ENCODE data around the gene IPCEF1.
A peak's percentile ranks its signal among the peaks of the same experiment; 100 is the strongest.

Gene IPCEF1

DNA sequence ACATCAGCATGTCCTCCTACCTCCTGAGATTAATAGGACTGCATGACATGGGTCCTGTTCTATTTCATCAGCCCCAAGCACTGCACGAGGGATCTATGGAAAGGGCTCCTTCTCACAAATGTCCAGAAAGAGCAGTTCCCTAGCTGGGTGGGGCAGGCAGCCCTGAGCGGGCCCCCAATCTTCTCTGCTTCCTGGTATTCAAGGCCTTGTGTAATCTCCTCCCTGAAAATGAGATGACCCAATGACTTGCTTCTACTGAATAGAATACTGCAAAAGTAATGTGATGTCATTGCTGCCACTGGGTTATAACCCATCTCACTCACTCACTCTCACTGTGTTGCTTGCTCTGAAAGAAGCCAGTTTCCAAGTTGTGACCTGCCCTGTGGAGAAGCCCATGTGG lies 191.1 kb downstream of the IPCEF1 start:
- DNase-seq (ENCODE audit: low read depth in 2 of 2) = no peak

DNA sequence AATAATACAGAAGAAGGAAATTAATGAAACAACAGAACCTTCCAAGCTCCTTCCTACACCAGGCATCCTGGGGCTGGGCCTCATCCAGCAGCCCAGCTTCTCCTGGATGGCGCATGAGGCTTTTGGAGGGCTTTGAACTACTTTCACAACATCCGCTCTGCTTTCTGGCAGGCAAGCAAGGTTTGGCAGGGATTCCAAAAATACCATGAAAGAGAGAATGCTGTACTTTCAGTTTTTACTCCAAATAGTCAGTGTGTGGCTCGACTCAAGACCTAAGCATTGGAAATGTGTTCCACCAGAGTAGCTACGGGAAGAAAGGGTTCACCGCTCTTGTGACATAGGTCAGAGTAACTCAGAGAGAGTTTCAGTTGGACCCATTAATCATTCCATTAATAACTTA lies 192.2 kb downstream of the IPCEF1 start:
- no peak for DNase-seq (ENCODE audit: low read depth in 2 of 2)

DNA sequence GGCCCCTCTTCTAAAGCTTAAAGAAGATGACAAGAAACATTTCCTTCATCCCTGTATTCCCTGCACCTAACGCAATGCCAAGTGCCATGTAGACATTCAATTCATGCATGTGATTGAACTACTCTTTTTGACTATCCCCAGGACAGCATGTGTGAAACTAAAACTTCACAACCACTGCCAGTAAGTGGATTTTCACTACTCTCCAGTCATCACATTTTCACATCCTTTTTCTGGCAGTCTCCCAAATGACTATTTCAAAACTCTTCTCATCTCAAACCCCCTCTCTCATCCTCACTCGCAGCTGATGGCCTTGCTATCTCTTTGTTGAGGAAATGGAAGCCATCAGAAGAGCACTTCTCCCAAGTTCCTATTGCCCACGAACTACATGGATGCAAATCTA lies 194.9 kb downstream of the IPCEF1 start:
- no peak for DNase-seq (ENCODE audit: low read depth in 2 of 2)

DNA sequence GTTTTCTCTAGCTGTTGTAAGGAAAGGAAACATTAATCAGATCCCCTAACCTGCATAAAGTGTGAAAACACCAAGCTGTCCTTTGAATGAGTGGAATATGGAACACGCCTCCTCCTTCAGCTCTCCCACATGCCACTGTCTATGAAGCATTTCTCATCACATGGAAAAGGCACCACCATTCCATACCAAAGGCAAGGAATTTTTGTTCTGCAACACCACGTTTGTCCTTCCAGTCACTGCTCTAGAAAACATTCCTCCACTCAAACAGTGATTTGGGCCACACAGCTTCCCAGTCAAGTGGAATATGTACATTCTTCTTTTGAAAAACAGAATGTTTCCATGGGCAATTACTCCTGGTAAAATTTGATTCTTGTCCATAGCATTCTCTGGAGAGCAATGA lies 197.5 kb downstream of the IPCEF1 start:
- no peak for DNase-seq (ENCODE audit: low read depth in 2 of 2)

DNA sequence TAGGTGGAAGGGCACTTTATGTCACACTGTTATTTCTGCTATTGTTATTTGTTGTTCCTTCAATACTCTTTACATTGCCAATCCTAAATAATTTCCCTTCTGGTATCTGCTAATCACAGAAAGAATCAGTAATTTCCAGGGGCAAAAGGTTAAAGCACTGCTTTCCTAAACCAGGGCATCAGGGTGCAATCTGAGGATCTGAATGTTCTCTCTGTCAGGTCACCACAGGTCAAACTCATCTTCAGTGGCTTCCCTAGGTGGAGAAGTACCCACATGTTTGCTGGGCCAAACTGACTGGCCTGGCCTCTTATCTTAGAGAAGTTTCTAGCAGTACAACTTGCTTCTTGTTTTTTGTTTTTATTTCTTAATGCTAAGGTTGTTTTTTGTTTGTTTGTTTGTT lies 198.9 kb downstream of the IPCEF1 start:
- DNase-seq (ENCODE audit: low read depth in 2 of 2) = no peak

DNA sequence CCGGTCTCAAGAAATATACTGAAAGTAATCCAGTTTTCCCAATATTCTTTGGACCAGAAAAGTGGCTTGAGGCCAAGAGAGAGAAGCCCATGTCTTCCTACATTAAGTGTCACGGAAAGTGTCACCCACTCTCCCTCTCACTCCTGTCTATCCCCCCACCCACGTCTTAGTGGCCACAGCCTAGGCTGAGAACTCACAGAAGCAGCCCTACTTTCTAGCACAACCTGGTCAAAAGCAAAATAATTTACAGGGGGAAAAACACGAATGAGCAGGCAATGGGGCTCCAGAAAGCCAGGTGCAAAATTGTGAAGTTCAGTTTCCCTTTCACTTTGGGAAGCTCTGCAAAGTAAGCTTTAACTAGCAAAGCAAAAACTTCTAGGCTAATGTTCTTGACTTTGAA lies 199.5 kb downstream of the IPCEF1 start:
- no peak for DNase-seq (ENCODE audit: low read depth in 2 of 2)

DNA sequence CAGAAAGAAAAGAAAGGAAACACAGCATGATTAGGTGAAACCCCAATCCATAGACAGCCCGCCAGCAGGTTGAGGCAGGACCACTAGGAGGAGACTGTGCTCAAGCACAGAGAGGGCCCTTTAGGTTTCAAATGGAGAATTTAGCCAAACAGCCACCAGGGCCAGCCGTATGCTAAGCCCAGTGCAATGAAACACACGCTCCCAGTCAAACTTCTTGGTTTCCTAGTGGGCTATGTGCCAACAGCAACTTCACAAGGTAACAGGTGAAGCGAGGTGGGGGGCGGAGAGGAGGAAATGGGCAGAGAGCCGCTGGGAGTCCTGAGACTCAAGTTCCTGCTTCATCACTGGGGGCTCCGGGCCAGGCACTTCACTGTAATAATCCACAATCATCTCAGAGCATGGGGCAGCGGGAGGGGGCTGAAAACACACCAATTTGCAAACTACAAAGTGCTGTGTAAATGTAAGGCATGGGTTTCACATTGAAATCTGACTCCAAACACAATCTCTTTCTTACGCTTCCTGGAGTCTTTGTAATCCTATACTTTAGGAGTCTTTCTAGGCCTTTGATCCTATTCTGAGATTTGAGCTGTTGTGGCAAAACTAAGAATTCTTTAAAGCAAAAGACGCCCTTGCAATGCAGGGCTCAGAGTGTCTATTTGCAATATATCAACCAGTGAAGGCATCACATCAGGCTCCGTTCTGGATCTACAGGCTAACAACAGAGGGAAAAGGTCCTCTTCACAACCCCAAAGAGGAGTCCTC lies 200.3 kb downstream of the IPCEF1 start:
- peak; percentile 48 to 57 for DNase-seq (ENCODE audit: low read depth in 2 of 2)

DNA sequence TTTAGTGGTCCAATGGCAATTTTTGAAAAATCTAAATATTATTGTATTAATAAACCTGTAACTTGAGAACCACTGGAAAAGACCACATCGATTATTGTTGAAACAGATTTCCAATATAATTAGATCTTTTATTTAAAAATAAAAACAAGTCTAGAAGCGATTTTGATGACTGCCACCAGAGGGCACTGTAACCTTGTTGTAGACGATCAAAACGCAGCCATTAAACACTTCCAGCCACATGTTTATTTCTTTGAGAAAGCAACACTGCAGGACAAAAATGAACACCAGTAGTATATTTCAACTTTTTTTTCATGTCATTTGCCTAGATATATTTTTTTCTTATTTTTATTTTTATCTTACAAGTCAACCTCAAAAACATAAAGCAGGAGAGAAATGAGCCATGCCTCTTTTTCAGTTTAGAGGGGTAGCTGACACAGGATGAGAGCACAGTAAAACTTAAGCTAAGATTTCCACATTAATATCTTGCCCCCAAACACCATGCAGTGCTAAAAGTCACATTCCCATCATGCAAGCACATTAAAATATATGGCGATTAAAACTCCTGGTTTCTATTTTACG lies 202.1 kb downstream of the IPCEF1 start:
- DNase-seq (ENCODE audit: low read depth in 2 of 2) = peak; percentile 41 to 47

DNA sequence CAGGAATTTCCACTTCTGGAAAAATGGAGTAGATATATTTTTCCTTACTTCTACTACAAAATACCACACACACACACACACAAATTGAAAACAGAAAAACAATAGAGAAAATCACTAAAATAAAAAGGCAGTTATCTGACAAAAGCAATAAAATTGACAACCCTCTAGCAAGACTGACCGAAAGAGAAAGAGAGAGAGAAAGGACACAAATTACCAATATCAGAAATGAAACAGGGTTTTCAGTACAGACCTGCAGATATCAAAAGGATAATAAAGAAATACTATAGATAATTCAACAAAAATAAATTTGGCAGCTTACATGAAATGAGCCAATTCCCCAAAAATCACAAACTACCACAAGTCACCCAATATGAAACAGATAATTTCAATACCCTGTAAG lies 212.8 kb downstream of the IPCEF1 start:
- DNase-seq (ENCODE audit: low read depth in 2 of 2) = no peak

DNA sequence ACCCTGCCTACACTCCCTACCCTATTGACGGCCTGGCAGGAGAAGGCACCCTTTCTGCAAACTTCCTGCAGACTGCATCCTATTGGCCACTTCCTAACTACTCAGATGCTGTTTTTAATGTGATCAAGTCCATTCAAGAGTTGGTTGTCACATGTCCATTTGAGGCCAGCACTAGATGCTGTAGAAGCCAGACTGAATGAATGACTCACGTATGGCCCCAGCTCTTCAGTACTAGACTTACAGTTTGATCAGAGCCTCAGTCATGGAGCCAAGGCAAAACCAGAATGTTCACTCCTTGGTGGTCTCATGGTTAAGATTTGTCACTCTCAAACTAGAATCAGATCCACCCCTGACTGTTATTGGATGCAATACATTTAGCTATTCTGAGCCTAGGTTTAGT lies 215.9 kb downstream of the IPCEF1 start:
- DNase-seq (ENCODE audit: low read depth in 2 of 2) = no peak

DNA sequence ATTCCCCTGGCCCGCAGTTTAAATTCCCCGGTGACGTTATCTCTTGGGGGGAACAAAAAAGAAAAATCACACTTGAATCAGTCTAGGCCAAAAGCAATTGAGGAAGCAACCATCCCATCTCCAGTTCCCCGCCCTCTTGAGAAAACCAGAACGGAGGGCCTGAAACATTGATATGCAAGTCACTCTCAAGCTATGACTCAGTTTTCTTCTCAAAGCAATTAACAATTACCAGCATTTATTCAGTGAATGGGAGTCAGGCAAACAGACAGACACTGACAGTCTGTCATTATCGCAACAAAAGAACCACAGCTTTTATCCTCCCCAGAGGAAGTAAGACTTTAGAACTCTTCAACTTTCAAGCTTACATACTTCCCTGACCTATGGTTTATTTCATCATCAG lies 216.7 kb downstream of the IPCEF1 start:
- DNase-seq (ENCODE audit: low read depth in 2 of 2) = no peak

DNA sequence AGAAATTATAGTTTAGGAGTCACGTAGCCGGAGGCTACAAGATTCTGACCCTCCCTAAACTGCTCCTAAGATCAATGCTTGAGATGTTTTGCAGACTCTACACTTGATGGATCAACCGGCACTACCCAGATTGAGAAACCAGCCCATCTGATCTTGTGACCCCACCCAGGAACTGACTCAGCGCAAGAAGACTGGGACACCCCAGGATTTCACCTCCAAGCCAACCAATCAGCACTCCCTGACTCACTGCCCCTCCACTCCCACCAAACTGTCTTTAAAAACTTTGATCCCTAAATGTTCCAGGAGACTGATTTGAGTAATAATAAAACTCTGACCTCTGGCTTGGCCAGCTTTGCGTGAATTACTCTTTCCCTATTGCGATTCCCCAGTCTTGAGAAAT lies 217.8 kb downstream of the IPCEF1 start:
- DNase-seq (ENCODE audit: low read depth in 2 of 2) = no peak

DNA sequence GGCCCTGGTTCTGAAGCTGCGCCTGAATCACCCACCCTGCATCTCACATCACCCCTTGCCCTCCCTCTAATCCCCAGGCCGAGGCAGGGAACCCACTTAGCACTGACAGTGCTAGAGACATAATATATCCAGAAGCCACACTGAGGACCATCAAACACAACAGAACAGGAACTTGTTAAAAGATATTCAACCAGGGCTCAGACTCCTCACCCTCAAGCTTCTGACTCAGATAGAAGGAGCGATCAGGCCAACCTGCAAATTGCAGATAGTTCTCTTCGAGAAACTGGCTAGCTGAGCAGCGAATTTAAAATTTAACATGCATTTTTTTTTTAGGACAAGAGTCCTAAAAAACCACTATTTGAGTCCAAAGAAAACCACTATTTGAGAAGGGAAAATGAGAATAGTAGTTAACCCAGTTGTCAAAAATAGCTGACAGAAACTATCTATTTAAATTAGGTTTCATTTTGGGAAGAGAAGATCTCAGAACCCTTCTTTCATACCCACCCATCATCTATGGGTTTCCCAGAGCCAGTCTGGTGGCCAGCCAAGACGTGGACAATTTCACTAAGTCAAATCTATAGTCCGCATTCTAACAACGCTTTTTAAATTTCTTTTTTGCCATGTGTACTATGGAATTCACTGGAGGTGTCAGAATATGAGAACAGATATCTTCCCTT lies 222.0 kb downstream of the IPCEF1 start:
- DNase-seq (ENCODE audit: low read depth in 2 of 2) = no peak

DNA sequence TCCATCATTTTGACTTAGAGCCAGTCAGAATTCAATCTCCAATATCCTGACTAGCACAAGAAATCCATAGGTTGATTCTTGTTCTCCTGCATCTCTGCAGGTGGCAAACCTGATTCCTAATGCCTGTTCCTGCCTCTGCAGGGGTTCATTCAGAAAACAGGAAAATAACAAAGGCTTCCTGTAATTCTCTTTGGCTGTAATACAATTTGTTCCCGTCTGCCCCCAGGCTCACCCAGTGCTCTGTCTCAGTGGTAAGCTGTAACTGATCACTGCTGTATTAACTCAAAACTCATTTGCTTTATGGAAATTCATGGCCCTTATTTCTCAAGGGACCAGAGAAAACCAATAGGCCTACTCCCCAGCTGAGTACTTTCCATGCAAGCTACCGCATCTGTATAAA lies 228.9 kb downstream of the IPCEF1 start:
- no peak for DNase-seq (ENCODE audit: low read depth in 2 of 2)

DNA sequence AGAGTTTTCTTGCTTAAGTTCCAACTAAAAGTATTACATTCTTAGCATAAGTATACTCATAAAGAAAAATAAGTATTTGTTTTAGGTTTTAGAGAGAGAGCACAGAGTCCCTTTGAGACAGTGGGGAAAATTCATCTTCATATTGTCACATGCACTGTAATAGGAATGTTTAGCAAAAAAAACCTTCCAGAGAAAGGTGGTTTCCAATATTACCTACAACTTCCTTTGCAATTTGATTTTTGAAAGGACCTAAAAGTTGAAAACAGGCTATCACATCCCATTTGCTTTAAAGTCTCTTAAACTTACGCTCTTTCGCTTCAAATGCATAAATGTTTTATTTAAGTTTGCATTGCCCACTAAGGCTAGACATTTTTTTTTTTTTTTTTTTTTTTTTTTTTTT lies 231.2 kb downstream of the IPCEF1 start:
- no peak for DNase-seq (ENCODE audit: low read depth in 2 of 2)

DNA sequence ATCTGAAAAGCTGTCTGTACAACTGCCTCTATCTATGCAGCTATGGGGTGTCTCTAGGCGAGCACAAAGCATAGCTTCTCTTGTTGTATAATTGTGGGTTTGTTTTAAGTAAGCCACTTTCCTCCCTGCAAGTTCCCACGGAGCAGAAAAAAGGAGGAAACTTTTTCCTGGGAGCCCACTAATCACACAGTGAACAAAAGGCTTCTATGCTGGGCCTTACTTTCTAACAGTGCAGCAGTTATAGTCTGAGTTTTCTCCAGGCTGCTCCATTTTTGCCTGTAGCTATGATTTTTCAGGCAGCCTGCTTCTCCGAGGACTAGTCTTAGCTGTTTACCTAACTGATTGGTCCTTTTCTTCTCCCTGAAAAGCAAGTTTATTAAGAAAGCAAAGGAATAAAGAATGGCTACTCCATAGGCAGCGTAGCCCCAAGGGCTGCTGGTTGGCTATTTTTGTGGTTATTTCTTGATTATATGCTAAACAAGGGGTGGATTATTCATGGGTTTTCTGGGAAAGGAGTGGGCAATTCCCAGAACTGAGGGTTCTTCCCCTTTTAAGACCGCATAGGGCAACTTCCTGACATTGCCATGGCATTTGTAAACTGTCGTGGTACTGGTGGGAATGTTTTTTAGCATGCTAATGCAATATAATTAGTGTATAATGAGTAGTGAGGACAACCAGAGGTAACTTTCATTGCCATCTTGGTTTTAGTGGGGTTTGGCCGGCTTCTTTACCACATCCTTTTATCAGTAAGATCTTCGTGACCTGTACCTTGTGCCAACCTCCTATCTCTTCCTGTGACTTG lies 233.2 kb downstream of the IPCEF1 start:
- DNase-seq (ENCODE audit: low read depth in 2 of 2) = no peak

DNA sequence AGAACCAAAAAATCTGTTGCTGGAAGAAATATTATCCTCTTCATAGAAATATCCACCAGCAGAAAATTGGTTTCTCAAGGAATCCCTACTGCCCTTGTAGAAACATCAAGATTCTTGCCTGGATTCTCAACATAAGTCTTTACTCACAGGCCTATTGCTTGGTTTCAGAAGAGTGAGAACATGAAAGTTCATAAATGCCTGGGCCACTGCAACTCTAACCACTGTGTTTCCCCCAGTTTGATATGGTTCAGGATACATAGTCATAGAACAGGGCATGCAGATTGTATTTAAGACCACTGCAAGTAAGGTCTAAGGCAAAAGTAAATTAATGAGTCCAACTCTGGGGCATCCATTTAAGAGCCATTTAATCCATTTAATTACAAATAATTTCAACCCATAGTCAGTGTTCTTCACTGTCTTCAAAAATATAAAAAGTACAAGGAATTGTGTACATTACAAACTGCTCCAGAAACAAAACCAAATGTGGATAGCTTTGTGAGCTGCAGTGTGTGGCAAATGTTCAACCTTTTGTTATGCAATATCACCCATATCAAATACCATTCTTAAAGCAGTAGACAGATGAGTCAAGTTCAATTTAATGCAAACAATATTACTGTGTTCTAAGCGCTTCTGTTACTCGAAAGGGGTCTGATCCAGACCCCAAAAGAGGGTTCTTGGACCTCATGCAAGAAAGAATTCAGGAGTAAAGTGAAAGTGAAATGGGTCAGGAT lies 234.2 kb downstream of the IPCEF1 start:
- no peak for DNase-seq (ENCODE audit: low read depth in 2 of 2)

DNA sequence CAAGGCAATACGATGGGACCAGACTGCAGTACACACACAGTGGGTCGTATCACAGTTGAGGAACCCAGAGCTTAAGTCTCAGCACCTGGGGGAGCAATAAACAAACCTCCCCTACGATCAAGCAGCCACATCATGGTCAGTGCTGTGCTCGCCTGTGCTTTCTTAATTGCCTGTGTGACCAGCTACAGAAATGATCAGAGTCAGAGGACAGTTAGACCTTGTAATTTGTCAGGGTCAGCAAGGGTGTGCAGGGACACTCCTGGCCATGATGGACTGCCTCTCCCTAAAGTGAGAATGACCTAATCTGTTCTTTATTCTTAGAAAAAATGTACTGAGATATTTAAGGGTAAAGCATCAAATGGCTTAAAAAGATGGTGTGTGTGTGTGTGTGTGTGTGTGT lies 239.1 kb downstream of the IPCEF1 start:
- DNase-seq (ENCODE audit: low read depth in 2 of 2) = no peak

DNA sequence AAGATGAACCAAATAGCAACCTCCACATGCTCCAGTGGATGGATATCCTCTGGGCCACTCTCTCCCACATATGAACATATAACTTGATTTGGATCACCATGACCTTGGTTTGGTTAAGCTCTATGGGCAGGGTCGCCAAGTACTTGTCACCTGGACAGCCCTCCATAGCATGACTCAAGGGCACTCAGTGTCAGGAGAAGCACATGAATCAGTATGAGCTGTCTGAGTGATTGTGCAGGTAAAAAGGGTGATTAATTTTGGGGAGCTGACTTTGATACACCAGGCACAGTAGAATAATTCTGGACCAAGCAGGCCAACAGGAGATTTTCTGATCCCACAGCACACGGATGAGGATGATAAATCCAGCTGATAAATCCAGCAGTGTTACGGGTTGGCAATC lies 243.2 kb downstream of the IPCEF1 start:
- no peak for DNase-seq (ENCODE audit: low read depth in 2 of 2)

DNA sequence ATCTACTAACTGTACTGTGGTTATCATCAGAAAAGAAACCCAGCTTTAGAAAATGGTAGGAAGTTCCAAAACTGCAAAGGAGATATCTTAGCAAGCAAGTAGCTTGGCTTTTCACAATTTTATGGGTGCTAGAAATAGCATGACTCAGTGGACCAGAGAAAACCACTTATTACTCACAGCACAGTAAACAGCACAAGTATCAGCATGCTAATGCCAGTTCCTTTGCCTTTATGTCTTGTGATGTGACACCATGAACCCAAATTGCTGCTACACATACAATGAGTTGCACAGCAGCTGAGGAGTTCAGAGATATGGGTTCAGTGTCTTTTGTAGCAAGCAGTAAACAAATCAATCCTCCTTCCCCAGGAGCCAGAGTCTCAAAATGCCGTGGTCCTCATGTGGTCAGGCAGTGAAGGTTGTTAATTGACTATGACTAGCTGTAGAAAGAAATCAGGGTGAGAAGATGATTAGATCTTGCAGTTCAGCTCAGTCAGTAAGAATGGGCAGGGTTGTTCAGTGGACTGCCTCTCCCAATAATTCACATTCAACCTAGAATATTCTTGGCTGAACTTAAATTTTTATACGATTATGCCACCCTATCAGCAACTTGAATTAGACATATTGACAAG lies 244.3 kb downstream of the IPCEF1 start:
- DNase-seq (ENCODE audit: low read depth in 2 of 2) = no peak

DNA sequence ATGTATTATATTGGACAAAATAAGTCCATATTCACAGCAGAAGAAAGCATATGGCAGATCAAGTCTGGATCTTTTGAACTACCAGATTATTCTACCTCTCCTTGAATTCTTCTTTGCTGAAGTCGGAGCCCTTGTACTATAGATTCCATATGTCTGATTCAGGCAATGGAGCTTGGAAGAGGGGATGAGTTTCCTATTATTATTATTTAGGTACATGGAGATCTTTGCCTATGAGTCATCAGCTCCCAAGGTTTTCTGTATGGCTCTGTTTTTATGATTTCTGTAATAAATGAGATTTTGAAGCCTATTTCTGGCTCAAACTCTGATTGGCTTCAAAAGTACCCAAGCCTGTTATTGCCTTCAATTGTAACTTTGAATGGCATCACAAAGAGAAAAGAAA lies 245.6 kb downstream of the IPCEF1 start:
- no peak for DNase-seq (ENCODE audit: low read depth in 2 of 2)

All from stimulated activated CD4-positive, alpha-beta T cell treated with anti-CD3 and anti-CD28 coated beads, Interleukin-15, amount 100 ng/mL, for 48 hours (primary cell).